K562 (cell line): ENCODE results near the gene PRKCSH. TPM values are rescaled to one million over a fixed set of nuclear protein-coding genes. Genes with fewer than 3 reads are reported as not detected.

Experiments used
- BRD9 ChIP-seq: fragments of 450-650 bp; IDR thresholded peaks from 2 replicates; pipeline ENCODE4 v1.6.1; 2018; ENCODE audit warnings: low read depth; ENCODE audit not compliant: partially characterized antibody
- KLF6 ChIP-seq: fragments of 250-450 bp; sonication (Bioruptor Pico); IDR thresholded peaks from 2 replicates; pipeline ENCODE4 v1.4.0; 2020; ENCODE audit warnings: mild to moderate bottlenecking, moderate library complexity, borderline replicate concordance
- SIRT6 ChIP-seq: IDR thresholded peaks from one replicate; pipeline ENCODE4 v1.6.1; 2012; ENCODE audit warnings: low read depth, mild to moderate bottlenecking, control low read depth, inconsistent platforms, low read length, moderate library complexity
- ZNF165 ChIP-seq: fragments of 250-450 bp; sonication (Bioruptor Pico); IDR thresholded peaks from 2 replicates; pipeline ENCODE4 v1.4.0; 2020; ENCODE audit warnings: borderline replicate concordance
- ZNF263 ChIP-seq: sonication (generic); formaldehyde crosslinking; IDR thresholded peaks from 2 replicates; pipeline ENCODE4 v1.8.0; 2022; ENCODE audit warnings: mild to moderate bottlenecking, missing genetic modification reagents, borderline replicate concordance
- polyA plus RNA-seq, 8 experiments: library from polyadenylated mRNA; depleted of rRNA in 4 of 8; stranded (reverse) in 5 of 8; unstranded in 3 of 8; fragments of >200 nt; fragmentation: Nextera tagmentation in 2 of 8; fragmentation: Illumina TruSeq in 1 of 8; extraction: Ambion mirVana in 2 of 8; extraction: Trizol in 1 of 8; gene quantifications; 2 replicates each; pipeline versions ENCODE4 v1.2.1 to v1.2.3, GENCODE V29; 2011 to 2014; ENCODE audit warnings: inconsistent platforms in 1 of 8, missing spikeins in 1 of 8
- total RNA-seq, 7 experiments: library from RNA; depleted of rRNA in 6 of 7; stranded (reverse); fragments of >200 nt in 6 of 7; fragmentation: Illumina TruSeq in 2 of 7; extraction: Trizol in 2 of 7; gene quantifications; 2 replicates each; pipeline versions ENCODE4 v1.2.1 to v1.2.3, GENCODE V29; 2011 to 2021; ENCODE audit warnings: low replicate concordance in 1 of 7
- TF ChIP-seq, protein P1 (sequence below), 2 experiments: fragments of 450-650 bp in 1 of 2; IDR thresholded peaks; 2 replicates each; pipeline ENCODE4 v1.6.1; 2011 to 2017; ENCODE audit warnings: low read depth in 2 of 2, antibody characterized with exemption in 1 of 2, borderline replicate concordance in 1 of 2, low read length in 1 of 2, mild to moderate bottlenecking in 1 of 2, mixed read lengths in 1 of 2; ENCODE audit not compliant: control insufficient read depth in 1 of 2
- TF ChIP-seq, protein P2 (sequence below): fragments of 250-450 bp; sonication (Bioruptor Pico); IDR thresholded peaks from 2 replicates; pipeline ENCODE4 v1.5.0; 2021
- TF ChIP-seq, protein P3 (sequence below): fragments of 450-650 bp; IDR thresholded peaks from 2 replicates; pipeline ENCODE4 v1.6.1; 2018; ENCODE audit warnings: mild to moderate bottlenecking, low read depth; ENCODE audit not compliant: partially characterized antibody
- TF ChIP-seq, protein P4 (sequence below): IDR thresholded peaks from 2 replicates; pipeline ENCODE4 v1.6.1; 2011; ENCODE audit warnings: borderline replicate concordance, low read depth, mild to moderate bottlenecking, moderate library complexity, low read length; ENCODE audit not compliant: insufficient read depth, poor library complexity, severe bottlenecking

Gene PRKCSH
- total and polyA plus RNA-seq, 9 of the 15 experiments (the other 6 are each of a cell fraction or from before 2014, with no cell fraction given), result 2.3 to 297 (median 48.1) TPM

DNA sequence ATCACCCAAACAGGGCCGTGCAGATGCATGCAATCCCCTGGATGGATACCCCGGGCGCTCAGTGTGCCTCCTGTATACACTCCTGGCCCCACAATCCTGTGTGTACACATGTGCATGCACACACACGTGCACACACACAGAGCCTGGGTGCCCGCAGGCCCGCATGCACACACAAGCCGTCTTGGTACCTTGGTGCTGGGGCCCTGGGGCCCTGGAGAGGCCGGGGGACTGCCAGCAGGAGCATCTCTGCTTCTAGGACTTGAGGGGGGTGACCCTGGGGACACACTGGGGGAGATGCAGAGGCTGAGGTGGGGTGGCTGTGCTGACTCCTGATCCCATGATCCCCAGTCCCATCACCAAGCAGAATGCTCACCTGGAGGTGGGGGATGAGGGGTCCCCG lies 35.8 kb upstream of the PRKCSH start (continued):
- TF ChIP-seq ZNF263 (CRISPR knock-in tag), result no peak
- TF ChIP-seq BRD9, result no peak
- TF ChIP-seq, protein P1, sequence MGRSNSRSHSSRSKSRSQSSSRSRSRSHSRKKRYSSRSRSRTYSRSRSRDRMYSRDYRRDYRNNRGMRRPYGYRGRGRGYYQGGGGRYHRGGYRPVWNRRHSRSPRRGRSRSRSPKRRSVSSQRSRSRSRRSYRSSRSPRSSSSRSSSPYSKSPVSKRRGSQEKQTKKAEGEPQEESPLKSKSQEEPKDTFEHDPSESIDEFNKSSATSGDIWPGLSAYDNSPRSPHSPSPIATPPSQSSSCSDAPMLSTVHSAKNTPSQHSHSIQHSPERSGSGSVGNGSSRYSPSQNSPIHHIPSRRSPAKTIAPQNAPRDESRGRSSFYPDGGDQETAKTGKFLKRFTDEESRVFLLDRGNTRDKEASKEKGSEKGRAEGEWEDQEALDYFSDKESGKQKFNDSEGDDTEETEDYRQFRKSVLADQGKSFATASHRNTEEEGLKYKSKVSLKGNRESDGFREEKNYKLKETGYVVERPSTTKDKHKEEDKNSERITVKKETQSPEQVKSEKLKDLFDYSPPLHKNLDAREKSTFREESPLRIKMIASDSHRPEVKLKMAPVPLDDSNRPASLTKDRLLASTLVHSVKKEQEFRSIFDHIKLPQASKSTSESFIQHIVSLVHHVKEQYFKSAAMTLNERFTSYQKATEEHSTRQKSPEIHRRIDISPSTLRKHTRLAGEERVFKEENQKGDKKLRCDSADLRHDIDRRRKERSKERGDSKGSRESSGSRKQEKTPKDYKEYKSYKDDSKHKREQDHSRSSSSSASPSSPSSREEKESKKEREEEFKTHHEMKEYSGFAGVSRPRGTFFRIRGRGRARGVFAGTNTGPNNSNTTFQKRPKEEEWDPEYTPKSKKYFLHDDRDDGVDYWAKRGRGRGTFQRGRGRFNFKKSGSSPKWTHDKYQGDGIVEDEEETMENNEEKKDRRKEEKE (IDR thresholded peaks at IDR 0.05; ENCODE audit: borderline replicate concordance in 1 of 2, control insufficient read depth in 1 of 2, low read depth in 2 of 2, low read length in 1 of 2), result no peak
- TF ChIP-seq, protein P2, sequence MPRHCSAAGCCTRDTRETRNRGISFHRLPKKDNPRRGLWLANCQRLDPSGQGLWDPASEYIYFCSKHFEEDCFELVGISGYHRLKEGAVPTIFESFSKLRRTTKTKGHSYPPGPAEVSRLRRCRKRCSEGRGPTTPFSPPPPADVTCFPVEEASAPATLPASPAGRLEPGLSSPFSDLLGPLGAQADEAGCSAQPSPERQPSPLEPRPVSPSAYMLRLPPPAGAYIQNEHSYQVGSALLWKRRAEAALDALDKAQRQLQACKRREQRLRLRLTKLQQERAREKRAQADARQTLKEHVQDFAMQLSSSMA (CRISPR knock-in tag), result no peak
- no peak for TF ChIP-seq KLF6 (CRISPR knock-in tag)
- no peak for TF ChIP-seq SIRT6
- TF ChIP-seq ZNF165 (CRISPR knock-in tag), result no peak
- TF ChIP-seq, protein P3, sequence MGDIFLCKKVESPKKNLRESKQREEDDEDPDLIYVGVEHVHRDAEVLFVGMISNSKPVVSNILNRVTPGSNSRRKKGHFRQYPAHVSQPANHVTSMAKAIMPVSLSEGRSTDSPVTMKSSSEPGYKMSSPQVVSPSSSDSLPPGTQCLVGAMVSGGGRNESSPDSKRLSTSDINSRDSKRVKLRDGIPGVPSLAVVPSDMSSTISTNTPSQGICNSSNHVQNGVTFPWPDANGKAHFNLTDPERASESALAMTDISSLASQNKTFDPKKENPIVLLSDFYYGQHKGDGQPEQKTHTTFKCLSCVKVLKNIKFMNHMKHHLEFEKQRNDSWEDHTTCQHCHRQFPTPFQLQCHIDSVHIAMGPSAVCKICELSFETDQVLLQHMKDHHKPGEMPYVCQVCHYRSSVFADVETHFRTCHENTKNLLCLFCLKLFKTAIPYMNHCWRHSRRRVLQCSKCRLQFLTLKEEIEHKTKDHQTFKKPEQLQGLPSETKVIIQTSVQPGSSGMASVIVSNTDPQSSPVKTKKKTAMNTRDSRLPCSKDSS, result no peak
- TF ChIP-seq, protein P4, sequence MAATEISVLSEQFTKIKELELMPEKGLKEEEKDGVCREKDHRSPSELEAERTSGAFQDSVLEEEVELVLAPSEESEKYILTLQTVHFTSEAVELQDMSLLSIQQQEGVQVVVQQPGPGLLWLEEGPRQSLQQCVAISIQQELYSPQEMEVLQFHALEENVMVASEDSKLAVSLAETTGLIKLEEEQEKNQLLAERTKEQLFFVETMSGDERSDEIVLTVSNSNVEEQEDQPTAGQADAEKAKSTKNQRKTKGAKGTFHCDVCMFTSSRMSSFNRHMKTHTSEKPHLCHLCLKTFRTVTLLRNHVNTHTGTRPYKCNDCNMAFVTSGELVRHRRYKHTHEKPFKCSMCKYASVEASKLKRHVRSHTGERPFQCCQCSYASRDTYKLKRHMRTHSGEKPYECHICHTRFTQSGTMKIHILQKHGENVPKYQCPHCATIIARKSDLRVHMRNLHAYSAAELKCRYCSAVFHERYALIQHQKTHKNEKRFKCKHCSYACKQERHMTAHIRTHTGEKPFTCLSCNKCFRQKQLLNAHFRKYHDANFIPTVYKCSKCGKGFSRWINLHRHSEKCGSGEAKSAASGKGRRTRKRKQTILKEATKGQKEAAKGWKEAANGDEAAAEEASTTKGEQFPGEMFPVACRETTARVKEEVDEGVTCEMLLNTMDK, result no peak
- TF ChIP-seq, all 486 proteins: peak for 0
